HepG2 (cell line): ENCODE measurements around the gene FIZ1. TPM values are rescaled to one million over a fixed set of nuclear protein-coding genes. Genes with fewer than 3 reads are reported as not detected.
A peak's percentile ranks its signal among the peaks of the same experiment; 100 is the strongest.

Source experiments
- ATAC-seq: fragments of 200-7000 bp; cut with Tn5 transposase; 3 replicates; pipeline ENCODE4 v1.9.1; 2020; ENCODE audit warnings: mild to moderate bottlenecking, moderate library complexity
- BruUV-seq: library from RNA; stranded (reverse); fragments of 400-500 nt; replicated peaks from 2 replicates; lab custom pipeline; 2021; lab: Mats Ljungman, UMichigan
- CTCF ChIA-PET: fragments of 300-600 bp; formaldehyde crosslinking; extraction: SDS; loops from one replicate; lab custom pipeline; 2021; ENCODE audit warnings: low total read pairs, inconsistent platforms, low intra/inter-chr PET ratio; lab: Yijun Ruan, JAX
- POLR2A ChIA-PET: fragments of 350-600 bp; sonication (Branson Sonifier 250); formaldehyde crosslinking; loops from one replicate; lab custom pipeline; 2020; ENCODE audit warnings: antibody characterized with exemption, inconsistent platforms; lab: Yijun Ruan, JAX
- DNase-seq: peaks from one replicate; pipeline ENCODE4 v3.0.0-alpha.2; 2015; ENCODE audit warnings: low spot score
- FAIRE-seq: peaks from 3 replicates; lab custom pipeline; 2011; peaks lifted over from hg19 to GRCh38; lab: Jason Lieb, UNC
- H2AFZ ChIP-seq: one replicate; pipeline ENCODE4 v1.6.1; 2011; ENCODE audit warnings: low read length, inconsistent platforms
- H3K27ac ChIP-seq: fragments of 300-600 bp; 3 replicates; pipeline ENCODE4 v1.8.0; 2011; ENCODE audit warnings: mixed run types, mild to moderate bottlenecking, mixed read lengths, low read length, inconsistent platforms; ENCODE audit not compliant: insufficient read depth; ENCODE audit errors: extremely low read length
- H3K27me3 ChIP-seq, 2 experiments: fragments of 200-600 bp in 1 of 2; 2 replicates in 1 of 2; 3 replicates in 1 of 2; pipeline versions ENCODE4 v1.6.0 to v1.8.0; 2011; ENCODE audit warnings: low read length in 2 of 2, mild to moderate bottlenecking in 2 of 2, moderate library complexity in 2 of 2, inconsistent platforms in 1 of 2; ENCODE audit not compliant: insufficient read depth in 2 of 2, control insufficient read depth in 1 of 2
- H3K36me3 ChIP-seq, 2 experiments: fragments of 200-600 bp in 1 of 2; replicated peaks in 1 of 2; 2 replicates in 1 of 2; 3 replicates in 1 of 2; pipeline versions ENCODE4 v1.5.1 to v1.8.0; 2011; ENCODE audit warnings: low read length in 2 of 2, inconsistent platforms in 1 of 2; ENCODE audit not compliant: insufficient read depth in 2 of 2, control insufficient read depth in 1 of 2
- H3K4me1 ChIP-seq: 2 replicates; pipeline ENCODE4 v1.5.1; 2012; ENCODE audit warnings: low read length, inconsistent platforms; ENCODE audit not compliant: insufficient read depth
- H3K4me2 ChIP-seq: 2 replicates; pipeline ENCODE4 v1.6.0; 2011; ENCODE audit warnings: low read depth, low read length, inconsistent platforms
- H3K4me3 ChIP-seq, 3 experiments: fragments of 200-600 bp in 1 of 3; sonication (generic), shearing (Covaris generic) in 1 of 3; replicated peaks in 1 of 3; 2 replicates each; pipeline ENCODE4 v1.5.1; 2011 to 2016; ENCODE audit warnings: low read length in 3 of 3, inconsistent platforms in 2 of 3, low read depth in 2 of 3, mild to moderate bottlenecking in 2 of 3, control low read depth in 1 of 3, mixed read lengths in 1 of 3; ENCODE audit not compliant: insufficient read depth in 1 of 3
- H3K79me2 ChIP-seq: one replicate; pipeline ENCODE4 v1.6.1; 2011; ENCODE audit warnings: low read length, inconsistent platforms; ENCODE audit not compliant: insufficient read depth
- H3K9ac ChIP-seq: 2 replicates; pipeline ENCODE4 v1.6.0; 2011; ENCODE audit warnings: mild to moderate bottlenecking, low read depth, low read length, inconsistent platforms; ENCODE audit not compliant: insufficient read depth
- H3K9me3 ChIP-seq: 2 replicates; pipeline ENCODE4 v1.5.1; 2012; ENCODE audit warnings: mild to moderate bottlenecking, low read length
- H4K20me1 ChIP-seq: 2 replicates; pipeline ENCODE4 v1.6.0; 2011; ENCODE audit warnings: inconsistent platforms, mild to moderate bottlenecking, low read length, moderate library complexity; ENCODE audit not compliant: insufficient read depth
- EZH2 ChIP-seq: conservative IDR thresholded peaks from 2 replicates; pipeline ENCODE4 v1.6.1; 2012; ENCODE audit warnings: mild to moderate bottlenecking, low read depth, low read length, moderate library complexity
- GABPB1 ChIP-seq: IDR thresholded peaks from 2 replicates; pipeline ENCODE4 v1.6.1; 2016; ENCODE audit warnings: mild to moderate bottlenecking, missing genetic modification reagents, moderate library complexity, missing compliant biosample characterization
- RBFOX2 ChIP-seq: fragments of 200-400 bp; formaldehyde crosslinking; IDR thresholded peaks from 2 replicates; pipeline ENCODE4 v1.6.1; 2017; ENCODE audit warnings: low read depth, mild to moderate bottlenecking, low read length
- RBM22 ChIP-seq: fragments of 200-400 bp; formaldehyde crosslinking; optimal IDR thresholded peaks from 2 replicates; pipeline ENCODE3; 2017; ENCODE audit warnings: mild to moderate bottlenecking, low read length, moderate library complexity
- TBX2 ChIP-seq: sonication (generic); formaldehyde crosslinking; IDR thresholded peaks from 2 replicates; pipeline ENCODE4 v1.5.0; 2020; ENCODE audit warnings: missing genetic modification reagents, mild to moderate bottlenecking, borderline replicate concordance
- ZC3H13 ChIP-seq: sonication (generic); formaldehyde crosslinking; IDR thresholded peaks from 2 replicates; pipeline ENCODE4 v1.8.1; 2023; ENCODE audit warnings: mild to moderate bottlenecking, missing genetic modification reagents, moderate library complexity
- ZMYM4 ChIP-seq: sonication (generic); formaldehyde crosslinking; IDR thresholded peaks from 2 replicates; pipeline ENCODE4 v1.8.1; 2023; ENCODE audit warnings: mild to moderate bottlenecking, missing genetic modification reagents
- ZNF629 ChIP-seq: sonication (generic); formaldehyde crosslinking; conservative IDR thresholded peaks from 2 replicates; pipeline ENCODE4 v1.5.0; 2020; ENCODE audit warnings: missing genetic modification reagents
- WGBS: methylation state at CpG from one replicate; pipeline ENCODE4 v1.1.6; 2017; ENCODE audit warnings: low lambda C conversion rate; 5-methylcytosine and 5-hydroxymethylcytosine counted together
- in situ Hi-C: cut with HindIII; loops from 2 replicates; pipeline ENCODE4 v1.10.0; 2017; ENCODE audit warnings: low pct_unique_long_range_greater_than_20kb; ENCODE audit not compliant: extremely low pct_ligation_motif_present
- intact Hi-C: fragments of 100-400 bp; cut with micrococcal nuclease; formaldehyde crosslinking; loops from one replicate; pipeline ENCODE4 v1.10.0; 2022; ENCODE audit not compliant: unreplicated experiment
- polyA plus RNA-seq, 8 experiments: library from polyadenylated mRNA; depleted of rRNA in 3 of 8; stranded (reverse) in 7 of 8; unstranded in 1 of 8; fragments of >200 nt; fragmentation: Illumina TruSeq in 4 of 8; extraction: Trizol in 4 of 8; gene quantifications; 2 replicates each; pipeline versions ENCODE4 v1.2.1 to v1.2.3, GENCODE V29; 2011 to 2016; ENCODE audit warnings: low read depth in 4 of 8, missing spikeins in 1 of 8, mixed read lengths in 1 of 8; ENCODE audit not compliant: insufficient read depth in 1 of 8
- total RNA-seq, 5 experiments: library from RNA; depleted of rRNA; stranded (reverse); fragments of >200 nt; fragmentation: Illumina TruSeq; extraction: Trizol; gene quantifications; 2 replicates each; pipeline ENCODE4 v1.2.3, GENCODE V29; 2016; ENCODE audit warnings: low read depth in 1 of 5
- TF ChIP-seq, protein P1 (sequence below): sonication (generic); formaldehyde crosslinking; IDR thresholded peaks from 2 replicates; pipeline ENCODE4 v1.5.0; 2020; ENCODE audit warnings: mild to moderate bottlenecking, missing genetic modification reagents, moderate library complexity
- TF ChIP-seq, protein P2 (sequence below): sonication (generic); formaldehyde crosslinking; IDR thresholded peaks from 2 replicates; pipeline ENCODE4 v1.5.1; 2020; ENCODE audit warnings: mild to moderate bottlenecking, missing genetic modification reagents, moderate library complexity

The FIZ1 gene
- total and polyA plus RNA-seq, 2 of the 13 experiments (the other 11 are each of a cell fraction or from before 2014, with no cell fraction given), result 3.6 to 5.9 TPM

DNA sequence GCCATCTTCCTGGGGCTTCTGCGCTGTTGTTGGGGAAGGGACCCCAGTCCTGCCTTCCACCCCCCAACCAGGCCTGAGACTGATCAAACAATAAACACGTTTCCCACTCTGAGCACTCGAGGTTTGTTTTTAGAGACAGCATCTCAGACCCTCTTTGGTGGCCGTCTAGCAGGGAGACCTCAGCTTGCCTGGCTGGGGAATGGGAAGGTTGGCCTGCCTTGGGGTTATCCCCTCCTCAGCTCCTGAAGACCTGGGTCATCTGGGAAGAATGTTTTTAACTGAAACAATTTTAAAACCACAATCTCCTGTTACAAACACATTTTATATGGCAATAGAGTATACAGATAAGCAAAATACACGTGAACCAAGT, 46.2 kb upstream of the FIZ1 start:
- in situ Hi-C loops (no loop called here), intact Hi-C loops (no loop called here)
- BruUV-seq, result no TSS peak
- ChIA-PET CTCF (interaction anchor here (1.1 kb wide), 1 partner anchor 8 kb away, joined by 3 read pairs; no protein-coding TSS in a partner anchor), POLR2A (interaction anchor here (2.4 kb wide), 1 partner anchor 9 kb away, joined by 10 read pairs; the partner anchor contains the start of gene U2AF2)
- peak overlapping the region; percentile 44; the same call in 1 of the 2 replicates for H3K9ac ChIP-seq
- H4K20me1 ChIP-seq, result no peaks in the 10 kb centered on the region
- H3K79me2 ChIP-seq, result peaks cover 41% of the 10 kb centered on the region
- no peak overlapping the region for H3K27ac ChIP-seq
- whole genome bisulfite sequencing, result 89% methylated on average over 5 of the region's 5 CpGs
- no peaks in the 10 kb centered on the region; a peak in 1 of 5 replicates for H3K27me3 ChIP-seq
- H3K36me3 ChIP-seq, result peaks cover 0 to 10% of the 10 kb centered on the region in 2 experiments; a peak in 2 of 5 replicates
- DNase-seq (no peak), FAIRE-seq (no peak), ATAC-seq (no peak)
- H3K4me3 ChIP-seq, result peak overlapping the region in 2 of 3 experiments; percentile 92; a peak in 2 of 6 replicates
- peak overlapping the region; percentile 84; the same call in 1 of the 2 replicates for H3K4me2 ChIP-seq
- H3K4me1 ChIP-seq, result peaks cover 52% of the 10 kb centered on the region
- no peak overlapping the region for H2AFZ ChIP-seq
- H3K9me3 ChIP-seq, result no peaks in the 10 kb centered on the region
- TF ChIP-seq ZNF629 (peak; percentile 84), ZMYM4 (CRISPR knock-in tag) (no peak), ZC3H13 (CRISPR knock-in tag) (peak; percentile 70; the same call in 1 of the 2 replicates)
- TF ChIP-seq, protein P1, sequence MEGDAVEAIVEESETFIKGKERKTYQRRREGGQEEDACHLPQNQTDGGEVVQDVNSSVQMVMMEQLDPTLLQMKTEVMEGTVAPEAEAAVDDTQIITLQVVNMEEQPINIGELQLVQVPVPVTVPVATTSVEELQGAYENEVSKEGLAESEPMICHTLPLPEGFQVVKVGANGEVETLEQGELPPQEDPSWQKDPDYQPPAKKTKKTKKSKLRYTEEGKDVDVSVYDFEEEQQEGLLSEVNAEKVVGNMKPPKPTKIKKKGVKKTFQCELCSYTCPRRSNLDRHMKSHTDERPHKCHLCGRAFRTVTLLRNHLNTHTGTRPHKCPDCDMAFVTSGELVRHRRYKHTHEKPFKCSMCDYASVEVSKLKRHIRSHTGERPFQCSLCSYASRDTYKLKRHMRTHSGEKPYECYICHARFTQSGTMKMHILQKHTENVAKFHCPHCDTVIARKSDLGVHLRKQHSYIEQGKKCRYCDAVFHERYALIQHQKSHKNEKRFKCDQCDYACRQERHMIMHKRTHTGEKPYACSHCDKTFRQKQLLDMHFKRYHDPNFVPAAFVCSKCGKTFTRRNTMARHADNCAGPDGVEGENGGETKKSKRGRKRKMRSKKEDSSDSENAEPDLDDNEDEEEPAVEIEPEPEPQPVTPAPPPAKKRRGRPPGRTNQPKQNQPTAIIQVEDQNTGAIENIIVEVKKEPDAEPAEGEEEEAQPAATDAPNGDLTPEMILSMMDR (CRISPR knock-in tag), result no peak
- TF ChIP-seq, all 625 proteins: peak for 2

DNA sequence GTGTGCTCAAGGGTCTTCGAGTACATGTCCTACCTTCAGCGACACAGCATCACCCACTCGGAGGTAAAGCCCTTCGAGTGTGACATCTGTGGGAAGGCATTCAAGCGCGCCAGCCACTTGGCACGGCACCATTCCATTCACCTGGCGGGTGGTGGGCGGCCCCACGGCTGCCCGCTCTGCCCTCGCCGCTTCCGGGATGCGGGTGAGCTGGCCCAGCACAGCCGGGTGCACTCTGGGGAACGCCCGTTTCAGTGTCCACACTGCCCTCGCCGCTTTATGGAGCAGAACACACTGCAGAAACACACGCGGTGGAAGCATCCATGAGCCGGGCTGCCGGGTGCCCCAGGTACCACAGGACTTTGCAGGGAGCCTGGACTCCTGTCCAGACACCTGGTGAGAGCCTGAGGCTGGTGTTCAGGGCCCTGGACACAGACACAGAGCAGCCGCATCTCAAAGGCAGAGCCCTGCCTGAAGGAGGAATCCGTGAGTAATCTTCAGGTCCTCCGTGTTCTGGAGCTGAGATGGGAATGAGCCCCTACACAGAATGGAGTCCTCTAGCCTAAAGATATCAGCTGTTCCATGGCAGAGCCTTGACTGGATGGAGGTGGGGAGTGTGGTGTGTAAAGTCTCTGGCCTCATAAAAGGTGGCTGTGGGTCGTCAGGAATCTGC, 45.7 kb upstream of the FIZ1 start:
- TSS peak; percentile 67 for BruUV-seq
- no peak overlapping the region for H3K27ac ChIP-seq
- no peak for TF ChIP-seq EZH2
- TF ChIP-seq, protein P2, sequence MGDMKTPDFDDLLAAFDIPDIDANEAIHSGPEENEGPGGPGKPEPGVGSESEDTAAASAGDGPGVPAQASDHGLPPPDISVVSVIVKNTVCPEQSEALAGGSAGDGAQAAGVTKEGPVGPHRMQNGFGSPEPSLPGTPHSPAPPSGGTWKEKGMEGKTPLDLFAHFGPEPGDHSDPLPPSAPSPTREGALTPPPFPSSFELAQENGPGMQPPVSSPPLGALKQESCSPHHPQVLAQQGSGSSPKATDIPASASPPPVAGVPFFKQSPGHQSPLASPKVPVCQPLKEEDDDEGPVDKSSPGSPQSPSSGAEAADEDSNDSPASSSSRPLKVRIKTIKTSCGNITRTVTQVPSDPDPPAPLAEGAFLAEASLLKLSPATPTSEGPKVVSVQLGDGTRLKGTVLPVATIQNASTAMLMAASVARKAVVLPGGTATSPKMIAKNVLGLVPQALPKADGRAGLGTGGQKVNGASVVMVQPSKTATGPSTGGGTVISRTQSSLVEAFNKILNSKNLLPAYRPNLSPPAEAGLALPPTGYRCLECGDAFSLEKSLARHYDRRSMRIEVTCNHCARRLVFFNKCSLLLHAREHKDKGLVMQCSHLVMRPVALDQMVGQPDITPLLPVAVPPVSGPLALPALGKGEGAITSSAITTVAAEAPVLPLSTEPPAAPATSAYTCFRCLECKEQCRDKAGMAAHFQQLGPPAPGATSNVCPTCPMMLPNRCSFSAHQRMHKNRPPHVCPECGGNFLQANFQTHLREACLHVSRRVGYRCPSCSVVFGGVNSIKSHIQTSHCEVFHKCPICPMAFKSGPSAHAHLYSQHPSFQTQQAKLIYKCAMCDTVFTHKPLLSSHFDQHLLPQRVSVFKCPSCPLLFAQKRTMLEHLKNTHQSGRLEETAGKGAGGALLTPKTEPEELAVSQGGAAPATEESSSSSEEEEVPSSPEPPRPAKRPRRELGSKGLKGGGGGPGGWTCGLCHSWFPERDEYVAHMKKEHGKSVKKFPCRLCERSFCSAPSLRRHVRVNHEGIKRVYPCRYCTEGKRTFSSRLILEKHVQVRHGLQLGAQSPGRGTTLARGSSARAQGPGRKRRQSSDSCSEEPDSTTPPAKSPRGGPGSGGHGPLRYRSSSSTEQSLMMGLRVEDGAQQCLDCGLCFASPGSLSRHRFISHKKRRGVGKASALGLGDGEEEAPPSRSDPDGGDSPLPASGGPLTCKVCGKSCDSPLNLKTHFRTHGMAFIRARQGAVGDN (CRISPR knock-in tag), result 0 out of 2 replicates have a peak, but pooled peaks have one; percentile 7
- TF ChIP-seq TBX2 (CRISPR knock-in tag), result no peak
- peak; percentile 14; the same call in 1 of the 2 replicates for TF ChIP-seq GABPB1
- TF ChIP-seq RBFOX2, result peak; percentile 62
- peak; percentile 47 for TF ChIP-seq RBM22

More for the DNA sequence above, 45.7 kb upstream of the FIZ1 start:
- Histone ChIP-seq H3K4me1 (peaks cover 57% of the 10 kb centered on the region), H4K20me1 (no peaks in the 10 kb centered on the region), H3K9ac (peak overlapping the region; percentile 84), H2AFZ (no peak overlapping the region), H3K4me2 (peak overlapping the region; percentile 84), H3K27me3 (no peaks in the 10 kb centered on the region; a peak in 1 of 5 replicates), H3K36me3 (peaks cover 0 to 10% of the 10 kb centered on the region in 2 experiments; a peak in 2 of 5 replicates), H3K4me3 (peak overlapping the region; percentile 92 to 96 (median 92); a peak in 5 of 6 replicates), H3K9me3 (no peaks in the 10 kb centered on the region), H3K79me2 (peaks cover 41% of the 10 kb centered on the region)
- POLR2A ChIA-PET, result interaction anchor here (2.4 kb wide), 1 partner anchor 10 kb away, joined by 10 read pairs; the partner anchor contains the start of gene U2AF2
- DNase-seq (no peak), FAIRE-seq (no peak), ATAC-seq (no peak)
- in situ Hi-C loops (no loop called here), intact Hi-C loops (no loop called here)
- WGBS, result 95% methylated on average over 19 of the region's 28 CpGs
- CTCF ChIA-PET, result interaction anchor here (1.1 kb wide), 1 partner anchor 9 kb away, joined by 3 read pairs; no protein-coding TSS in a partner anchor
